ENCODE data around the gene ABCA10.
"Not testable (repeated sequence)": the region's sequence is repeated elsewhere in the genome, so short reads cannot be mapped to it uniquely, and the experiment has no call there.

ABCA10 gene, protein sequence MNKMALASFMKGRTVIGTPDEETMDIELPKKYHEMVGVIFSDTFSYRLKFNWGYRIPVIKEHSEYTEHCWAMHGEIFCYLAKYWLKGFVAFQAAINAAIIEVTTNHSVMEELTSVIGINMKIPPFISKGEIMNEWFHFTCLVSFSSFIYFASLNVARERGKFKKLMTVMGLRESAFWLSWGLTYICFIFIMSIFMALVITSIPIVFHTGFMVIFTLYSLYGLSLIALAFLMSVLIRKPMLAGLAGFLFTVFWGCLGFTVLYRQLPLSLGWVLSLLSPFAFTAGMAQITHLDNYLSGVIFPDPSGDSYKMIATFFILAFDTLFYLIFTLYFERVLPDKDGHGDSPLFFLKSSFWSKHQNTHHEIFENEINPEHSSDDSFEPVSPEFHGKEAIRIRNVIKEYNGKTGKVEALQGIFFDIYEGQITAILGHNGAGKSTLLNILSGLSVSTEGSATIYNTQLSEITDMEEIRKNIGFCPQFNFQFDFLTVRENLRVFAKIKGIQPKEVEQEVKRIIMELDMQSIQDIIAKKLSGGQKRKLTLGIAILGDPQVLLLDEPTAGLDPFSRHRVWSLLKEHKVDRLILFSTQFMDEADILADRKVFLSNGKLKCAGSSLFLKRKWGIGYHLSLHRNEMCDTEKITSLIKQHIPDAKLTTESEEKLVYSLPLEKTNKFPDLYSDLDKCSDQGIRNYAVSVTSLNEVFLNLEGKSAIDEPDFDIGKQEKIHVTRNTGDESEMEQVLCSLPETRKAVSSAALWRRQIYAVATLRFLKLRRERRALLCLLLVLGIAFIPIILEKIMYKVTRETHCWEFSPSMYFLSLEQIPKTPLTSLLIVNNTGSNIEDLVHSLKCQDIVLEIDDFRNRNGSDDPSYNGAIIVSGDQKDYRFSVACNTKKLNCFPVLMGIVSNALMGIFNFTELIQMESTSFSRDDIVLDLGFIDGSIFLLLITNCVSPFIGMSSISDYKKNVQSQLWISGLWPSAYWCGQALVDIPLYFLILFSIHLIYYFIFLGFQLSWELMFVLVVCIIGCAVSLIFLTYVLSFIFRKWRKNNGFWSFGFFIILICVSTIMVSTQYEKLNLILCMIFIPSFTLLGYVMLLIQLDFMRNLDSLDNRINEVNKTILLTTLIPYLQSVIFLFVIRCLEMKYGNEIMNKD (N-terminal part only)

DNA sequence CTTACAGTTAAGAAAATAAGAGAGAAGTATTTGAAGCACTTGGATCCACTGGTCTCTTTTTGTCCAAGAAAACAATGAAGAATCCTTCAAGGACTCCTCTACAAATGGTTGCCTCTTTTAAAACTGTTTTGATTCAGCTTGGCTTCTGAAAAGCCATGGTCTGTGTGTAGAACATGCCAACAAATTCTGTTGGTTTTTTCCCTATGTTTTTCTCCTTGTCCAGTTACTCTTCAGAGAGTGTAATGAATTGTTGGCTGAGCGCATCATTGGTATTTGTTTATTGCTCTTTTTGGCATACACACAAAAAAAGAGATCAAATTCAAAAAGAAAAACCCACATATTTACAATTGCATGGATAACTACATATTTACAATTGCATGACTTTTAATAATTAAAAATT is at the start of gene ABCA10:
TSS of gene ABCA10 (minus strand) at position 249 of the 400 bp plus-strand sequence. CDS start 3,466 bp downstream, outside the sequence.
- no peak for DNase-seq

DNA sequence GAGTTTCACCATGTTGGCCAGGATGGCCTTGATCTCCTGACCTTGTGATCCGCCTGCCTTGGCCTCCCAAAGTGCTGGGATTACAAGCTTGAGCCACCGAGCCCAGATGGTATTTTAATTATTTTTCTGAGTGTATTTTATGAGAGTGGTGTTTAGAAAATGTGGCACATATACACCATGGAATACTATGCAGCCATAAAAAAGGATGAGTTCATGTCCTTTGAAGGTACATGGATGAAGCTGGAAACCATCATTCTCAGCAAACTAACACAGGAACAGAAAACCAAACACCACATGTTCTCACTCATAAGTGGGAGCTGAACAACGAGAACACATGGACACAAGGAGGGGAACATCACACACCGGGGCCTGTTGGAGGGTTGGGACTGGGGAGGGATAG is 47.7 kb upstream of the ABCA10 start:
- not testable (repeated sequence) for DNase-seq

DNA sequence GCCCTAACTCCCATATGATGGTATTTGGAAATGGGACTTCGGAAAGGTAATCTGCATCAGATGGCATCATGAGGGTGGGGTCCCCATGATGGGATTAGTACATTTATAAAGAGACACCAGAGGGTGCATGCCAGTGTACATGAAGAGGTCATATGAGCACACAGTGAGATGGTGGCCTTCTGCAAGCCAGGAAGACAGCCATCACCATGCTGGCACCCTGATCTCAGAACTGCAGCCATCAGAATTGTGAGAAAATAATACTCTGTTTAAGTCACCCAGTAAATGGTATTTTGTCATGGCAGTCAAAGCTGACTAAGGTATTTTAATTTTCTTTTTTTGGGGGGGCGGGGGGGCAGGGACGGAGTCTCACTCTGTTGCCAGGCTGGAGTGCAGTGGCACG is 47.1 kb upstream of the ABCA10 start:
- no peak for DNase-seq

DNA sequence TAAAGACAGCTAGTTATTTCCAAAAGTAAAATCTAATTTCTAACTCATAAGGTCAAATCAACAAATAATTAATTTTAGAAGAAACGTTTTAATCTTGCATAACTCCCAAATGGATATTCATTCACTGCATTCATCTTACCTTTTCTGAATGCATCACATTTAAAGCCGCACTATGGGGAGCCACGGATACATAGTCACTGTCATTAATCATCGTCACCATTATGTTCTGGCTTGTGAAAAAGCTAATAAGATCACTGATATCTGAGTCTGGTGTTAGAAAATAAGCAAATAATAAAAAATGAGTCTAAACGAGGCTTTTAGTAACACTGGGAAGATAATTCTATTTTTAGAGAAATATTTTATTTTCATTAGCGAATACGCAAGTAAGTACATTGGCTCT is 42.4 kb upstream of the ABCA10 start:
- DNase-seq = no peak

DNA sequence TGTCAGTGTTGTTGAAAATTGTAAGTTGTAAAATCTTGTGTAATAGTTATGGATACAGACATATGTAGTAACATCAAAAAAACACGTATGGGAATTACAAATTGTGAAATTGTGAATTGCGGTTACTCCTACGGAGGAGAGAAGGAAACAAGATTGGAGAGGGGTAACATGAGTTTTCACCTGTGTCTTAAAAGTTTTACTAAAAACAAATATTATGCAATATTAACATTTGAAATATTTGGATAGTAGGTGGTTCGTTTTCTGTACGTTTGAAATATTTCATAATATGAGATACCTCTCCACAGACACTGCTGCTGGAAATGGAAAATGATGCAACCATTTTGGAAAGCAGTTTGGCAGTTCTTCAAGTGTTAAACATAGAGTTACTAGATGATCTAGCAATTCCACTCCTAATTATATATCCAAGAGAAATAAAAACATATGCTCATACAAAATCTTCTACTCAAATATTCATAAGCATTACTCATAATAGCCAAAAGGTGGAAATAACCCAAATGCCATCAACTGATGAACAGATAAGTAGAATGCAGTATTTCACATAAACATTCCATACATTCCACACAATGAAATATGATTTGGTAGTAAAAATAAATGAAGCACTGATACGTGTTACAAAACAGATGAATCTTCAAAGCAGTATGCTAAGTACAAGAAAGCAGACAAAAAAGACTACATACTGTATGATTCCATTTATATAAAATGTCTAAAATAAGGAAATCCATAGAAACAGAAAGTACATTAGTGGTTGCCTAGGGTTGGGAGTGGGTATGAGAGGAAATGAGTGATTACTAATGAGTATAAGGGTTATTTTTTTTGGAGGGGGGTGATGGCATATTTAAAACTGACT is 40.7 kb upstream of the ABCA10 start:
- DNase-seq = no peak

DNA sequence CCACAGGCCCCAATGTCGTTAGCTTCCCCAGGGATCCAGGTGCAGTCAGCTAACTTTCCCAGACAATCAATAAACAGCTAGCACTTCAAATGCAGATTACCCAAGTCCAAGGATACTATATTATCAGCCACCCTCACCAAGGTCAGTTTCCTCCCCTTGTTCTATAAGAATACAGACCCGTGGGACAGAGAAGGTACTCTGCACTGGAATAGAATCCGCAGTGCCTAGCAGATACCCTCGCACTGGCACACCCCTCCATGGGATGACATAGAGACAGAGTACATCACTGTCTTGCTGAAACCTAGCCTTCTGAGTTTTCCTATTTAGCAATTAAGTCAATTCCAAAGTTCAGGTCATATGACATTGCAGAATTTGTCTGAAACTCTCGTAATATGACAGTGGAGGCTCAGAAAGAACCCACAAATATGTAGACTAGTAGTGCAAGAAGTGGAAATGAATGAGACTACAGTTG is 40.0 kb upstream of the ABCA10 start:
- no peak for DNase-seq

DNA sequence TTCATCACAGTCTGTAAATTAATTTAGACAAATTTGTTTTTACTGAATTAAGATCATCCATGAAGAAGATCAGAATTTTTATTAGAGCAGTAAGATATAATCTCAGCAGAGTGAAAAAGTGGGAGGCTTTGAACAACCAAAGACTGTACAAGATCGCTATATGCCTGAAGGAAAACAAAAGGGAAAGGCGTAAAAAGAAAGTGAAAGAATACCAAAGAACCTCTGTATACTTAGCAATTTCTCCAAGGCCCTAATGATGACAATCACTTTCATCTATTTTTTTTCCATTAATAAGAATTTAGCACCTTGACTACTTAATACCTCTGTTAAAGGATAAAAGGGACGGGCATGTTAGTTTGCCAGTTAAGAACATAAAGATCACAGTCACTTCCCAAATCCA is 38.6 kb upstream of the ABCA10 start:
- DNase-seq = no peak

DNA sequence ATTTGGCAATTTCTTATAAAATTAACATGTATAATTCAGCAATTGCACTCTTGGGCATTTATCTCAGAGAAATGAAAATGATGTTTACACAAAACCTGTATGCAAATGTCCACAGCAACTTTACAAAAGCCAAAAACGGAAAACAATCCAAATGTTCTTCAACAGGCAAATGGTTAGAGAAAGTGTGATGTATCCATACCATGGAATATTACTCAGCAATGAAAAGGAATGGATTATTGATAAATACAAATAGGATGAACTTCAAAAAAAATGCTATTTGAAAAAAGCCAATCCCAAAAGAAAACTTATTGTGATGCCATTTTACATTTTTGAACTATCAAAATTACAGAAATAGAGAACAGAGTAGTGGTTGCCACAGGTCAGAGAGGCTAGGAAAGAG is 37.2 kb upstream of the ABCA10 start:
- no peak for DNase-seq

DNA sequence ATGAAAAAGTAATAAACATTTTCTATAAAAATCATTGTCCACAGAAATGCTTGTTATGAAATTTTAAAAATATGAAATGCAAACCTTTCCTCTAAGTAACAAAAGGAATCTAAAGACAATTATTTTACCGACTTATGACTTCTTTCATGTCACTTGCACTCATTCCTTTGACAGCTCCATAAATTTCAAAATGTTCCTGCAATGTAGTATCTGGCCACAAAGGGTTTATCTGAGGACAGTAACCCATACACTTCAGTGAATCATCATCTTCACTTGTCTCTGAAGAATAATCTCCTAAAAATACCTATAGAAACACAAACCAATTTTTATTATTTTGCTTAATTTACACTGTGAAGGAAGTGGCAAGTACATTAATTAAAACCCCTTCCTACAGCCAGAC is 25.6 kb upstream of the ABCA10 start:
- DNase-seq = no peak

DNA sequence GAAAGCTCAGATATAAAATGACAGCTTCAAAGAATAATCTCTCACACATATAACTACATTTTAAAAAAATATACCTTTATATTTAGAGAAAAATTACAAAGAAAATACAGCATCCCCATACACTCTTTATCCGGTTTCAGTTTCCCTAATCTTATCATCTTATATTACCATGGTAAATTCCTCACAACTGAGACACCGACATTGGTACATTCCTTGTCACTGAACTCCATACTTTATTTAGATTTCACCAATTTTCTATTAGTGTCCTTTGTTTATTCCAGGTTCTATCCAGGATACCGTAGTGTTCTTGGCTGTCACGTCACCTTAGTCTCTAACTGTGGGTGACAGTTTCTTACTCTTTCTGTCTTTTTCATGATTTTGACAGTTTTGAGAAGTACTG is 22.0 kb upstream of the ABCA10 start:
- DNase-seq = no peak

DNA sequence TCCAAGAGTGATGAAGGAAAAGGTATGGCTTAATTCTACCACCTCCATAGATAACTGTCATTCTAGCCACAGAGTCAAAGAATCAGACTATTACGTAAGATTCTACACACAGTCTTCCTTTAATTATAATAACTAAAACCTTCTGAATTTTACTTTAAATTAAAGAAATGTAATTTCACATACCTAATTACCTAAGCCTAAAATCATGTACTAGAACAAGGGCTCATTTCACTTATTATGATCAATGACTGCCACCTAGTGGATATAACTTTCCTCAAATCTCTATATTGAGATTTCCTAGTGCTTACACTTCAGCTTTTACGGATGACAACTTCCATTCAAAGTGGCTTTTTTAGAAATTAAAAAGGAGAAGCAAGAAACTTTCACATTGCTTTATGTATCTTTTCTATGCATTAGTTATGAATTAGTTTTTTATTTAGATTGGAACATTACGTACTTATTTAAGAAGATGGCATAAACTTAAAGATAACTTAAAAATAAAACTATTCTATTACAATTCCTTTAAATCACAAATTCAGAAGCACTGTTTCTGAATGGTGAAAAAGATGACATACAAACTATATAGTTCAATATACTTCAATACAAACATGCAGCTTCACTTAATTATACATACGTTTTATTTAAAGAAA is 18.2 kb upstream of the ABCA10 start:
- no peak for DNase-seq

DNA sequence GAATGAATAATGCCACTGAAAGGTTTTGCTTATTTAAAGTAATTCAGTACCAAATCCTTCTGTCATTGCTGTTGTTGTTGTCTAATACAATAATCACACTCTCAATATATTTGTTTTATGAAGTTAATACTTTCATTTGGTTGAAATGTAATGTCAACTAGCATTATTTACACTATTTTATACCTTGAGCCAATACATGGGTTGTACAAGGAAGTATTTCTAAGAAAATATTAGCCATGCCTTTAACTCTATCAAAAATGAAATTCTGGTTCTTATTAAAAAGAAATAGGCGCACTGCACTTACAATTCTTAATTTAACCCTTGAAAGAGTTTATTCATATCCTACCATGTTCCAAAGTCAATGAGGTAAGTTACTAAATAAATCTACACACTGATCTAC is 17.6 kb upstream of the ABCA10 start:
- DNase-seq = no peak

DNA sequence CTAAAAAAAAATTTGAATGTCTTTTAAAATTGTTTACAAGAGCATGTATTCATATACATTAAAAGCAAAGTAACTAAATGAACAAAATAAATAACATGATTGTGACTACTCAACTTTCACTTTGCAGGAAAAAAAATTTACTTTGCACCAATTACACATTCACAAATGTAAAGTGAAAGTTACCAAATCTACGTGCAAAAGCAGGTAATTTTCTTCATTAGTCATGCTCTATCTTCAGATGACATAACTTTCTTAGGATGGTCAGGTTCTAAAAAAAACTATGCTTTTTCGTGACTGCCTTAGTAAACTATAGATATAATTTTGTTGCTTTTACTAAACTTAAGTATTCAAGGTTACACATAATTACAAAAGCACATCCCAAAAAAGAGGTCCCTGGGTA is 17.0 kb upstream of the ABCA10 start:
- no peak for DNase-seq

DNA sequence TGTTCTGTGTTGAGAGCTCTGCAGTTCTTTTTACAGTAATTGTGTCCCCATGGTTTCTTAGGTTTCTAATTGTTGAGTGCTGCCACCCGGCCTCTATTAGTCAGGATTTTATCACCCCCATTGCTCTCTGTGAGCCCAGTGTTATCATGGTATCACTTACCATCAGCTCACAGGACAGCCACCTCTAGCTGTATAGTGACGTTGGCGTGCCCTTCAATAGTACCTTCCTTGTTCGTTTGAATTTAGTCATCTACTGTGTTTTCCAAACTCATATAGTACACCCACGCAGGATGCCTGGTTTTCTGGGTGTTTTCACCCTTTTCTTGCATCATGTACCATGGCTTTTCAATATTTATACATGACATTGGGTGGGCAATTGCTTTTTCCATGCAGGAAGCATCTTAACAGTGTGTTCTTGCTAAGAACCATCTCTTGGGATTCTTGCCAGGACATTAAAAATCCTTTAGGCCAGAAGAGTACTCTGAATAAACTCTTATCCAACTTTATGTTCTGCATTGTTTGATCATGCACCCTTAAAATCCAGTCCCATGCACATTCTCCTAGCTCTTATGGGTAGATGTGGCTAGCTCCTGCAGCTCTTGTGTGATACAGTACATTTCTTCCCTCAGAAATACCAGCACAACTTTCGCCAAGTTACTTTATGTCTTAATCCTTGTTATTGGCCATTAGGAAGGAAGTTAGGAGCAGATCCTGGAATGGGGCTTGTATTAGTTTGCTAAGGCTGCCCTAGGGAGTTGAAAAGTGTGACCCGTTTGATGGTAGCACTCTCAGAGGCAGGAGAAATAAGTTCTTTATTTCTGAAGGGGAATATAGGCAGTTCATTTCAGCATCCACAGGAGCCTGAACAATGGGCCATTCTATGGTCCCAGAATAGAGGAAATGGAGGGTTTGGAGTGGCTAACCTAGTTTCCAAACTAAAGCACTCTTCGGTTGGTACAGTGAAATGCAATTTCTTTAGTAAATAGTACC is 11.3 kb upstream of the ABCA10 start:
- DNase-seq = no peak

DNA sequence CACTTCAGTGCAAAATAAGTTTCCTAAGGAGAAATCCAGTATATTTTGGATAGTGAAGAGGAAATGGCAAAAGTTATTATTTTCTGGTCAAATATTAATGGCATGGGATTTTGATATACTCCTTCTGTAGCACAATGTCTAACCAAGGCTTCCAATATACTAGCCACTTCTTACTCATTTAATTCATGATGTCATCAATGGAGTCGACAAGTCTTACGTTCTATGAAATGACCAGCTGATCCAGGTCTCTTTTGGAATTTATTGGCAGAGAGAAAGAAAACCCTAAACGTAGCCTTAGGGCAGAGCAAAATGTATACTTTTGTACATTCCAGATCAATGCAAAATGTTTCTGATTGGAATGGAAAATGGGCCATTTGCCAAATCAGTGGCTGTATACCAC is 8.3 kb upstream of the ABCA10 start:
- DNase-seq = no peak

DNA sequence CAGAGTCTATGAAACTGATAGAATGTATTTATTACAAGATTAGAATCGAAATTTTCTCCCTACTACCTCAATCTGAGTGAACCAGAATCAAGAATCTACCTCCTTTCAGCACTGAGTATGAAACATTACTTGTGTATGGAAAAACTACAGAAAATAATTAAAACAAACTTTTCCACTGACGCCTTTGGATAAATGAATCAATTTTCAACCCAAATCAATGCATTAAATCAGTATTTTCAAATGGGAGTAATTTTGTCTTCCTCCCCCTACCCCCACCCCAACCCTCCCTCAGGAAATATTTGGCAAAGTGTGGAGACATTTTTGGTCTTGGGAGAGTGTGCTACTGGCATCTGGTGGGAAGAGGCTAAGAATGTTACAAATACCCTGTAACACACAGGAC is 7.8 kb upstream of the ABCA10 start:
- DNase-seq = no peak

DNA sequence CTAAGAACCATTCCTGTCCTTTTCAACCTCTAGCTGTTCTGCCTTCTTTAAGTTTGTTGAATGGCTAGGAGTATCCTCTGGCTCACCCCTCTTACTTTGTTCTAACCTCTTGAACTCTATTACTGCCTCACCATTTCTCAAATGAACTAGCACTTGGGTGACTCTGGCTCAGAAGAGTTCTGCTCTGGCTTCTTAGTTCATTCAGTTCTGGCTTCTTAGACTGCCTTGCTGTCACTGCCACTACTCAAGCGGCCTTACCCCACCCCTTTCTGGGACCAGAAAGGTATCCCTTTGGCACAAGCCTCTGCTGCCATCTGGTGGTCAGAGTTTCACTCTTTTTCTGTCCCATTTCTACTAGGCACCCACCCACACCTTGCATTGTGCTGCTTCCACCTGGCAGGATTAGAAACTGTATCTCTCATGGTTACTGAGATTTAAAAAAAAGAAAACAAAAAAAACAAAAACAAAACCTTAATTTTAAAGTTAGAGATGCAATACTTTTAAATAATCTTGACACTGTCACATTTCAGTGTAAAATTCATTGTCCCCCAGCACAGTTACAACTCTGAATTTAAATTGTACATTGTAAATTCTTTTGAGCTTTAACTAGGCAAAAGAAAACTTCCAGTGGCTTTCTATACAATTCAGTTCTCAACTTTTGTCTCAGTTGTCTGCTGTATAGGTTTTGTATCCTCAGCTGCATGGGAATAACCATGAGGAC is 6.9 kb upstream of the ABCA10 start:
- peak; percentile 84 for DNase-seq

DNA sequence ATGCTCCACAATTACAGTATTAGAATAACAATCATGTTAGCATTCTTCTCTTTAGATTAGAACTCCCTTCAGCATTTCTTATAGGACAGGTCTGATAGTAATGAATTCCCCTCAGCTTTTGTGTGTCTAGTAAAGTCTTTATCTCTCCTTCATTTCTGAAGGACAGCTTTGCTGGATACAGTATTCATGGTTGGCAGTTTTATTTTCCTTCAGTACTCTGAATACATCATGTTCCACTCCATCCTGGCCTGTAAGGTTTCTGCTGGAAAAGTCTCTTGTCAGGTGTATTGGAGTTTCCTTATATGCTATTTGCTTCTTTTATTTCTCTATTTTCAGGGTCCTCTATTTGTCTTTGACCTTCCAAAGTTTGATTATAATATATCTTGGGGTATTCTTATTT is 4.0 kb upstream of the ABCA10 start:
- no peak for DNase-seq

DNA sequence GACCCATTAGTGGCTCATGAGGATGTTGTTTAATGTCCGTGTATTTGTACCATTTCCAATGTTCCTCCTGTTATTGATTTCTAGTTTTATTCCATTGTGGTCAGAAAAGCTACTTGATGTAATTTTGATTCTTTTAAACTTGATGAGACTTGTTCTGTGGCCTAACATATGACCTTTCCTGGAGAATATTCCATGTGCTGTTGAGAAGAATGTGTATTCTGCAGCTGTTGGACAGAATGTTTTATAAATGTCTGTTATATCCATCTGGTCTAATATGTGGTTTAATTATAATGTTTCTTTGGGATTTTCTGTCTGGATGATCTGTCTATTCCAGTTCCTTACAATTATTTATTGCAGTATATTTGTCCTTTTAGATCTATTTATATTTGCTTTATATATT is 2.9 kb upstream of the ABCA10 start:
- DNase-seq = no peak

DNA sequence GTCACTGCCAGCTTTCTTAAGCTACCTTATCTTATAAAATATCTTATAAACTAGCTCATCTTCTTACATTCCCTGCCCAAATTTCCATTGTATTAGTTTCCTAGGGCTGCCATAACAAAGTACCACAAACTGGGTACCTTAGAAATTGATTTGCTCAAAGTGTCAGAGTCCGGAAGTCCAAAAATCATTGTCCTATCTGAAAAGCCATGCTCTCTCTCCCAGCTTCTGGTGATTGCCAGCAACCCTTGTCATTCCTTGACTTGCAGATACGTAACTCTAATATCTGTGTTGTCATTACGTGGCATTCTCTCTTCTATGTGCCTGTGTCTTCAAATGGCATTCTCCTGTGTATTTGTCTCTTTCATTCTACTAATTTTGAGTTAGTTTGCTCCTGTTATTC is 2.3 kb upstream of the ABCA10 start:
- no peak for DNase-seq
